GM21390 (cell line): ENCODE results near the gene TMEFF1.
A peak's percentile ranks its signal among the peaks of the same experiment; 100 is the strongest.

Experiments used
- ATAC-seq: cut with Tn5 transposase; IDR thresholded peaks from one replicate; pipeline ENCODE4 v1.9.1; 2021; ENCODE audit not compliant: unreplicated experiment

TMEFF1 gene

DNA sequence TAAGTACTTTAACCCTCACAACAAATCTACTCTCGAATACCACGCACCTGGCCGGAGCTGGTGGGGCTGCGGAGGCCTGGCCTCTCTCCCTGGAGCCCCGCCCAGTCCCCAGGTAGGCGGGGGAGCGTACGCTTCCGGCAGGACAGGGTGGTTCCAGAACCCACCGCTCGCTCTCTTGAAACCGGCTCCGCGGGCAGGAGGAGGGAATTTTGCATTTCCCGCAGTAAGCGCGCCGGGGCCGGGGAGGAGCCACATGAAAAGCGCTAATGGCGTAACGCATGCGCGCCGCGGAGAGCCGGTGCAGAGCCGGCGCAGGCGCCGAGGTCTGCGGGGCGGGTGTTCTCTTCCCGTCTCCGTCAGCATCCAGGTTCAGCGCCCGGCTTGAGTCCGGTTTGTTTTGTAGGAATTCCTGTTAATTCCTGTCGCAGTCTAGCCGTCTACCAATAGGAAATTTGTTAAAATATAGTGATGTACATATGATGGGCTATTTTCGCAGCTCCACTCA, 125.7 kb downstream of the TMEFF1 start:
- peak; percentile 74 for ATAC-seq

DNA sequence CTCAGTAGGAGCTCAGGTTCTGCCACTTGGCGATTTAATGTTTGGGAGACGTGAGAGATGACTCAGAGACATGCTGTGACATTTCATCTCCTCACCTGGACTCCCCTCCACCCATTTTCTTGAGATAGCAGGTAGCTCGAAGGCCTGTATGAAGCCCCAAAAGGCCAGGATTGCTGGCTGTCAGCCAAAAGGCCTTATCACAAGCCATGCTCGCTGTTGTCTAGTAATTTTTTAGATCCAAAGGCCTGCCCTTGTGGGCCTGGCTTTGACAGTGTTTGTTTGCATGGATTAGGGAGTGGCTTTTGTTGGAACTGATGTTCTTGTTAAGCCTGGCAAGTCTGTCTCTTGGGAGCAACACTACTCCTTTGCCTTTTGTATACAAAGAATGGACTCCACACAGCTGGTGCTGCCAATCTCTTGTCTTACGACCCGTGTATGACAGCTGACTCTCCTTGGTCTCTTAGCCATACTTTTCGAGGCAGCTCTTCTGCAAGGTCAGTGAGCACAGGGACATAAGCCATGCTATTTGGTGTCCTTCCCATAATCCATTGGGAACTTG, 127.7 kb downstream of the TMEFF1 start:
- no peak for ATAC-seq

DNA sequence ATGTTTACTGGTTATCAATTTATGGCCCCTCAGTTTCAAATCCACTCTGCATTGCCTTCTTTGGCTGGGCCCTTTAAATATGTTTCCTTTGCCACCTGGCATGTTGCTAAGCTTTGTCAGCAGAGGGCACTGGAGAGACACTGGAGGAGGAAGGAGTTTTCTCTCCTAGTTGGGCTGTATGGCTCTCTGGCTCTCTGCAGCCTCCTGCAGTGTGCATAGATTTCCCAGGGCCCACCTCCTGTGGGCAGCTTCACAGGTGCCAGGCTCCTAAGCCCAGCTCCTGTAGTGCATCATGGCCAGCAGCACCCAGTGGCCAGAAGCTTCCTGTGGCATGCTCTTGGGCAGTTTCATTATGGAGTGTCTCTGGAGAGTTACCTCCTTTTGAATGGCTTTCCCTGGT, 128.3 kb downstream of the TMEFF1 start:
- peak; percentile 60 for ATAC-seq

DNA sequence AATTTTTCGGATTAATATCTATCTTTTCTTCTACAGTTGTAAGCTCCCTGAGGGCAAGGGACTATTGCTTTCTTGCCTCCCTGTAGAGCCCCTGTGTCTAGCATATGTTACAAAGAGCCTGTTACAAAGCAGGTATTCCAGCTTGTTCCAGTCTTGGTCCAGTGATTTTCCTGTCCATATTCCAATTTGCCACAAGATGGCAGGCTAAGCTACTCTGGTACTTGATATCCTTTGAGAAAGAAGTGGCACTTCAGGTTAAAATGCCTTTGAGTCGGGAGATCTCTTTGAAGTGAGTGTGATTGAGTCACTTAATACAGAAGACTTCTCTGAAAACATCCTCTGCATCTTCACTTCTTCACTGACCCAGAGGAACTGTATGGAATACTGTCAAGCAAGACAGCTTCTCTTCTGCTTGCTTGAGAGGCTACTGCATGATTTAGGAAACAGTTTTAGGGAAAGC, 129.4 kb downstream of the TMEFF1 start:
- no peak for ATAC-seq

DNA sequence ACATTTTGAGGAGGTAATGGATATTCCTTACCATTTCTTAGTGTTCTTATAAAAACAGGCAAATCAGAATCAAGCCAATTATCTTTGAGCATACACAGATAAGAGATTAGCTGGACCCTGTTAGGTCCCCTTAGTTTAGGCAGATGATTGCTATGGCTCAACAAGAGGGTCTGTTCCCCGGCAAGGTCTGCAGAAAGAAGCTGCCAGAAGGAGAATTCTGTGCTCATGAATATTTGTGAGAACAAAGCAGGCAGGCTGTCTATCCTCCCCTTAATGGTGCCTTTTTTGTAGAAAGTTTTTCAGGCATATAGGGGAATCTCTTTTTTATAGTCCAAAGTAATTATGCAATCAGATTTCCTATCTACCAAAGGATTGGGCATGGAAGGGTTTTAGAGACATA, 132.5 kb downstream of the TMEFF1 start:
- no peak for ATAC-seq

DNA sequence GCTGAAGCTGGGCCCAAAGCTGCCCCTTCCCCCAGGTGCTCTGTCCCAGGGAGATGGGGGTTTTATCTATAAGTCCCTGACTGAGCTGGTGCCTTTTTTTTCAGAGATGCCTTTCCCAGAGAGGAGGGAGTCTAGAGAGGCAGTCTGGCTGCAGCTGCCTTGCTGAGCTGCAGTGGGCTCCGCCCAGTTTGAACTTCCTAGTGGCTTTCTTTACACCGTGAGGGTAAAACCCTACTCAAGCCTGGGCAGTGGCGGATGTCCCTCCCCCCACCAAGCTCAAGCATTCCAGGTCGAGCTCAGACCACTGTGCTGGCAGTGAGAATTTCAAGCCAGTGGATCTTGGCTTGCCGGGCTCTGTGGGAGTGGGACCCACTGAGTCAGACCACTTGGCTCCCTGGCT, 146.2 kb downstream of the TMEFF1 start:
- no peak for ATAC-seq

DNA sequence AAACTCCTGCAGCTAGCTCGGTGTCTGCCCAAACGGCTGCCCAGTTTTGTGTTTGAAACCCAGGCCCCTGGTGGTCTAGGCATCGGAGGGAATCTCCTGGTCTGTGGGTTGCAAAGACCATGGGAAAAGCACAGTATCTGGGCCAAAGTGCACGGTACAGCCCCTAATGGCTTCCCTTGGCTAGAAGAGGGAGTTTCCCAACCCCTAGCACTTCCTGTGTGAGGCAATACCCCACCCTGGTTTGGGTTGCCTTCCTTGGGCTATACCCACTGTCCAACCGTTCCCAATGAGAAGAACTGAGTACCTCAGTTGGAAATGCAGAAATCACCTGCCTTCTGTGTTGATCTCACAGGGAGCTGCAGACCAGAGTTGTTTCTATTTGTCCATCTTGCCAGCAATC, 146.7 kb downstream of the TMEFF1 start:
- ATAC-seq = no peak

DNA sequence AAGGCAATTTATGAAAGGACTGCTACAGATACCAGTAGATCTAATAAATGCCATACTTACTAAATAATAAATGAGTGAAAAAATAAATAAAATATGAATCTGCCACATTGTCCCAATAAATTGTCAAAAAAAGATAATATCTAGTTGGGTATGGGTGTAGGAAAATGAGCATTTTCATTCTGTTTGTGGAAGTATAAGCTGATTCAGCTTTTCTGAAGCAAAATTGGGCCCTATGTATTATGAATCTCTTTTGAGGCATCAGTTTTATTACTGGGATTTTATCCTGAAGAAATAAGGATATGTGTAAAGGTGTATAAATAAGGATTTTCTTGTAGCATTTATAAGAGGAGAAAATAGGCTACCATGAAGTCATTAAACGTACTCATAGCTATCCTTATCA, 151.0 kb downstream of the TMEFF1 start:
- ATAC-seq = no peak

DNA sequence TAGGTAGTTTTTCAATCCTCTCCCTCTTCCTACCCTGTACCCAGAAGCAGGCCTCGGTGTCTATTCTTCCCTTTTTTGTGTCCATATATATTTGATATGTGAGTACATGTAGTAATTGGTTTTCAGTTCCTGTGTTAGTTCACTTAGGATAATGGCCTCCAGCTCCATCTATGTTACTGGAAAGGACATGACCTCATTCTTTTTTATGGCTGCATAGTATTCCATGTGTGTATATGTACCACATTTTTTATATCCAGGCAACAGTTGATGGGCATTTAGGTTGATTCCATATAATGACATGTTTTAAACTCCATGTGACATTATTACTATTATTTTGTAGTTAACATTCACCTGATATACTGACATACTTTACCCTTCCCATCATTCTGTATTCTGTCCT, 154.0 kb downstream of the TMEFF1 start:
- ATAC-seq = no peak
